ENCODE results near the gene SPON1. TPM values are rescaled to one million over a fixed set of nuclear protein-coding genes. Genes with fewer than 3 reads are reported as not detected.

SPON1 gene
- total RNA-seq, 1 experiment from 2014 or later, result 0.20 TPM

- Histone ChIP-seq H3K18ac (ENCODE audit: insufficient read length, low read depth, low read length) (no peak overlapping the region), H4K91ac (ENCODE audit: insufficient read length, low read depth, low read length) (no peak overlapping the region), H3K27me3 (ENCODE audit: insufficient read depth, low read length) (no peaks in the 10 kb centered on the region), H4K20me1 (ENCODE audit: control insufficient read depth, insufficient read depth, insufficient read length) (no peaks in the 10 kb centered on the region), H3K4me2 (ENCODE audit: insufficient read depth, insufficient read length, low read length) (no peak overlapping the region), H4K8ac (replicated peaks; ENCODE audit: insufficient read length, low read depth, low read length) (no peak overlapping the region), H3K79me2 (ENCODE audit: insufficient read depth, low read length) (no peaks in the 10 kb centered on the region), H3K27ac (ENCODE audit: insufficient read length, low read depth, low read length) (no peak overlapping the region), H3K4ac (ENCODE audit: low read depth, low read length) (no peak overlapping the region), H3K23ac (ENCODE audit: insufficient read length, low read depth, low read length) (no peak overlapping the region), H3K56ac (ENCODE audit: insufficient read length, low read depth, low read length) (no peak overlapping the region), H3K9me3 (ENCODE audit: control insufficient read depth, low read depth, low read length) (no peaks in the 10 kb centered on the region), H2BK12ac (ENCODE audit: insufficient read length, low read depth, low read length) (no peak overlapping the region), H3K79me1 (ENCODE audit: insufficient read depth, low read depth, low read length, poor library complexity, severe bottlenecking) (no peaks in the 10 kb centered on the region), H3K9ac (ENCODE audit: extremely low read depth, insufficient read length, low read length) (no peak overlapping the region), H4K5ac (ENCODE audit: insufficient read length, low read depth, low read length) (no peak overlapping the region), H2BK15ac (ENCODE audit: low read depth, low read length) (no peak overlapping the region), H3T11ph (ENCODE audit: low read length) (no peak overlapping the region), H2BK20ac (ENCODE audit: low read depth, low read length, poor library complexity, severe bottlenecking) (no peak overlapping the region), H3K14ac (ENCODE audit: insufficient read depth, low read length) (no peak overlapping the region), H2BK120ac (ENCODE audit: low read depth, low read length, poor library complexity, severe bottlenecking) (no peak overlapping the region), H3K4me1 (ENCODE audit: insufficient read depth, low read length) (no peaks in the 10 kb centered on the region), H2AK5ac (ENCODE audit: insufficient read length, low read length) (no peak overlapping the region), H2AFZ (ENCODE audit: low read length) (no peak overlapping the region), H2BK5ac (ENCODE audit: insufficient read length, low read length) (no peak overlapping the region), H3K23me2 (ENCODE audit: insufficient read length, low read depth, low read length, poor library complexity, severe bottlenecking) (no peaks in the 10 kb centered on the region)
- no CpG with 5 or more reads among the region's 2 CpGs for WGBS (ENCODE audit: extremely low coverage, insufficient read length, low lambda C conversion rate)
- no peak for DNase-seq
- H3K27me3 Mint-ChIP-seq (ENCODE audit: low read depth), result peaks cover 2% of the 10 kb centered on the region; the same call in 1 of the 2 replicates
- H3K27ac Mint-ChIP-seq, result no peak overlapping the region
- no peaks in the 10 kb centered on the region for H3K36me3 Mint-ChIP-seq (ENCODE audit: insufficient read depth in 1 of 3, low read depth in 3 of 3)
- no peak overlapping the region for H3K4me3 Mint-ChIP-seq
- no peaks in the 10 kb centered on the region for H3K9me3 Mint-ChIP-seq
- no peak for TF ChIP-seq CTCF (conservative IDR thresholded peaks at IDR 0.05)
- H3K4me1 Mint-ChIP-seq, result peaks cover under 1 to 4% of the 10 kb centered on the region in 2 experiments; a peak in 1 of 4 replicates
Observed at GRCh38 chr11:13949876-13950275, 12.6 kb upstream of the SPON1 start.

All from H9 (cell line).